HCT116 (cell line): ENCODE results near the gene RLF. TPM values are rescaled to one million over a fixed set of nuclear protein-coding genes. Genes with fewer than 3 reads are reported as not detected.

Experiments
- ATAC-seq: fragments of 200-7000 bp; cut with Tn5 transposase; 2 replicates; pipeline ENCODE4 v1.9.1; 2020; ENCODE audit warnings: mild to moderate bottlenecking, moderate library complexity
- BruUV-seq: library from RNA; stranded (reverse); fragments of 400-500 nt; replicated peaks from 2 replicates; lab custom pipeline; 2021; lab: Mats Ljungman, UMichigan
- CTCF ChIA-PET: fragments of 300-600 bp; sonication (Branson Sonifier 250); formaldehyde crosslinking; loops from one replicate; lab custom pipeline; 2021; ENCODE audit warnings: antibody characterized with exemption; lab: Charles Lee
- POLR2A ChIA-PET: fragments of 300-600, 350-600 bp; sonication (Branson Sonifier 250); formaldehyde crosslinking; loops from one replicate; lab custom pipeline; 2021; ENCODE audit warnings: antibody characterized with exemption; lab: Charles Lee
- RAD21 ChIA-PET, 2 experiments: fragments of 300-600 bp; sonication (Branson Sonifier 250); formaldehyde crosslinking; loops; one replicate each; lab custom pipeline; 2023; ENCODE audit warnings: low total read pairs in 2 of 2; ENCODE audit not compliant: uncharacterized antibody in 2 of 2, unreplicated experiment in 2 of 2, low non-redundant PET in 1 of 2; lab: Charles Lee
- DNase-seq: peaks from one replicate; pipeline ENCODE4 v3.0.0-alpha.2; 2010; ENCODE audit warnings: low read depth, low spot score
- H2AFZ ChIP-seq: fragments of 200-600 bp; shearing (Covaris generic), sonication (generic); 2 replicates; pipeline ENCODE4 v1.6.1; 2017; ENCODE audit warnings: low read depth, mixed run types, mixed read lengths, antibody characterized with exemption, low read length; ENCODE audit not compliant: poor library complexity, severe bottlenecking
- H3K27ac ChIP-seq: 2 replicates; pipeline ENCODE4 v1.5.1; 2012; ENCODE audit warnings: low read depth, low read length
- H3K27me3 ChIP-seq: fragments of 200-600 bp; sonication (generic); 2 replicates; pipeline ENCODE4 v1.6.1; 2016; ENCODE audit warnings: mixed run types, low read length, mixed read lengths; ENCODE audit not compliant: insufficient read depth
- H3K36me3 ChIP-seq, 2 experiments: fragments of 200-500 bp in 1 of 2; fragments of 200-600 bp in 1 of 2; sonication (Bioruptor generic) in 1 of 2; sonication (generic) in 1 of 2; 2 replicates each; pipeline versions ENCODE4 v1.5.1 to v1.6.1; 2014 to 2016; ENCODE audit warnings: low read length in 2 of 2, inconsistent platforms in 1 of 2, mixed read lengths in 1 of 2, mixed run types in 1 of 2; ENCODE audit not compliant: insufficient read depth in 2 of 2, control insufficient read depth in 1 of 2
- H3K4me1 ChIP-seq, 2 experiments: fragments of 200-600 bp in 1 of 2; sonication (generic) in 1 of 2; 2 replicates each; pipeline versions ENCODE4 v1.5.1 to v1.6.1; 2012 to 2017; ENCODE audit warnings: low read length in 2 of 2, inconsistent platforms in 1 of 2, mild to moderate bottlenecking in 1 of 2, mixed read lengths in 1 of 2, mixed run types in 1 of 2, moderate library complexity in 1 of 2; ENCODE audit not compliant: insufficient read depth in 2 of 2, control insufficient read depth in 1 of 2
- H3K4me2 ChIP-seq: fragments of 200-600 bp; sonication (generic); 2 replicates; pipeline ENCODE4 v1.6.1; 2017; ENCODE audit warnings: mixed run types, low read length, mixed read lengths
- H3K4me3 ChIP-seq, 2 experiments: fragments of 200-600 bp in 1 of 2; sonication (generic) in 1 of 2; replicated peaks in 1 of 2; 2 replicates each; pipeline ENCODE4 v1.5.1; 2011 to 2016; ENCODE audit warnings: low read length in 2 of 2, control low read depth in 1 of 2, low read depth in 1 of 2, mild to moderate bottlenecking in 1 of 2, mixed read lengths in 1 of 2, mixed run types in 1 of 2
- H3K79me2 ChIP-seq: fragments of 200-600 bp; sonication (generic); 2 replicates; pipeline ENCODE4 v1.6.1; 2017; ENCODE audit warnings: mild to moderate bottlenecking, mixed run types, low read length, moderate library complexity, mixed read lengths; ENCODE audit not compliant: insufficient read depth
- H3K9ac ChIP-seq: fragments of 200-600 bp; sonication (generic); 2 replicates; pipeline ENCODE4 v1.6.1; 2016; ENCODE audit warnings: low read length, mixed read lengths
- H3K9me2 ChIP-seq: fragments of 200-600 bp; sonication (generic), shearing (Covaris generic); 2 replicates; pipeline ENCODE4 v1.6.1; 2017; ENCODE audit warnings: mixed run types, mild to moderate bottlenecking, moderate library complexity; ENCODE audit not compliant: insufficient read depth
- H3K9me3 ChIP-seq, 2 experiments: fragments of 200-500 bp in 1 of 2; fragments of 200-600 bp in 1 of 2; sonication (Bioruptor generic) in 1 of 2; sonication (generic) in 1 of 2; 2 replicates each; pipeline ENCODE4 v1.6.1; 2014 to 2017; ENCODE audit warnings: low read length in 2 of 2, mixed read lengths in 2 of 2, inconsistent platforms in 1 of 2, low read depth in 1 of 2, mild to moderate bottlenecking in 1 of 2, mixed run types in 1 of 2, moderate library complexity in 1 of 2; ENCODE audit not compliant: control insufficient read depth in 1 of 2, insufficient read depth in 1 of 2
- H4K20me1 ChIP-seq: fragments of 200-600 bp; sonication (generic), shearing (Covaris generic); 2 replicates; pipeline ENCODE4 v1.6.1; 2017; ENCODE audit warnings: mixed run types, mild to moderate bottlenecking, moderate library complexity; ENCODE audit not compliant: insufficient read depth
- CEBPB ChIP-seq: IDR thresholded peaks from 2 replicates; pipeline ENCODE4 v1.6.1; 2012; ENCODE audit warnings: low read depth
- EGR1 ChIP-seq: IDR thresholded peaks from 2 replicates; pipeline ENCODE4 v1.6.1; 2012; ENCODE audit warnings: low read depth
- ELF1 ChIP-seq: IDR thresholded peaks from 2 replicates; pipeline ENCODE4 v1.6.1; 2012; ENCODE audit warnings: low read depth, borderline replicate concordance
- EZH2 ChIP-seq: fragments of 200-600 bp; sonication (generic); IDR thresholded peaks from 2 replicates; pipeline ENCODE4 v1.6.1; 2017; ENCODE audit warnings: antibody characterized with exemption, mixed run types
- EZH2phosphoT487 ChIP-seq: fragments of 200-600 bp; IDR thresholded peaks from 2 replicates; pipeline ENCODE4 v1.6.1; 2018; ENCODE audit warnings: antibody characterized with exemption, borderline replicate concordance
- FOSL1 ChIP-seq: IDR thresholded peaks from 2 replicates; pipeline ENCODE4 v1.6.1; 2012; ENCODE audit warnings: low read depth
- JUND ChIP-seq: IDR thresholded peaks from 2 replicates; pipeline ENCODE4 v1.6.1; 2012
- POLR2A ChIP-seq: IDR thresholded peaks from 2 replicates; pipeline ENCODE4 v1.7.0; 2011; ENCODE audit warnings: borderline replicate concordance; ENCODE audit not compliant: insufficient read depth, insufficient read length; ENCODE audit errors: extremely low read depth
- RAD21 ChIP-seq: IDR thresholded peaks from 2 replicates; pipeline ENCODE4 v1.6.1; 2012; ENCODE audit warnings: low read depth, mild to moderate bottlenecking
- SRF ChIP-seq: IDR thresholded peaks from 2 replicates; pipeline ENCODE4 v1.6.1; 2012; ENCODE audit warnings: low read depth
- TCF7L2 ChIP-seq: IDR thresholded peaks from 2 replicates; pipeline ENCODE4 v1.7.0; 2011; ENCODE audit warnings: borderline replicate concordance, inconsistent platforms; ENCODE audit not compliant: insufficient read depth, insufficient read length; ENCODE audit errors: extremely low read depth
- YY1 ChIP-seq: IDR thresholded peaks from 2 replicates; pipeline ENCODE4 v1.6.1; 2011; ENCODE audit warnings: low read length, low read depth, moderate library complexity, mild to moderate bottlenecking; ENCODE audit not compliant: insufficient replicate concordance; ENCODE audit errors: extremely low read depth
- ZFX ChIP-seq: fragments of 450-650 bp; IDR thresholded peaks from 2 replicates; pipeline ENCODE4 v1.6.1; 2017
- ZNF274 ChIP-seq: fragments of 200-500 bp; sonication (Bioruptor generic); IDR thresholded peaks from 2 replicates; pipeline ENCODE4 v1.6.1; 2014; ENCODE audit warnings: mild to moderate bottlenecking, low read depth, low read length, inconsistent platforms
- intact Hi-C: fragments of 100-400 bp; cut with micrococcal nuclease; formaldehyde crosslinking; loops from 2 replicates; pipeline ENCODE4 v1.10.0; 2022
- total RNA-seq: library from RNA; stranded (reverse); gene quantifications from one replicate; pipeline ENCODE4 v1.2.1, GENCODE V29; 2021; ENCODE audit not compliant: unreplicated experiment
- TF ChIP-seq, protein P1 (sequence below): IDR thresholded peaks from 2 replicates; pipeline ENCODE4 v1.6.1; 2012
- TF ChIP-seq, protein P2 (sequence below): IDR thresholded peaks from 2 replicates; pipeline ENCODE4 v1.6.1; 2012; ENCODE audit warnings: low read depth
- TF ChIP-seq, protein P3 (sequence below): IDR thresholded peaks from 2 replicates; pipeline ENCODE4 v1.6.1; 2012
- TF ChIP-seq, protein P4 (sequence below), 3 experiments: fragments of 200-600 bp in 1 of 3; sonication (generic) in 1 of 3; IDR thresholded peaks in 2 of 3; conservative IDR thresholded peaks in 1 of 3; 2 replicates each; pipeline ENCODE4 v1.5.1; 2012 to 2017; ENCODE audit warnings: low read depth in 2 of 3, low read length in 2 of 3, antibody characterized with exemption in 1 of 3, borderline replicate concordance in 1 of 3, control low read depth in 1 of 3, mild to moderate bottlenecking in 1 of 3, mixed read lengths in 1 of 3, mixed run types in 1 of 3, moderate library complexity in 1 of 3; ENCODE audit not compliant: insufficient read depth in 1 of 3
- TF ChIP-seq, protein P5 (sequence below): IDR thresholded peaks from 2 replicates; pipeline ENCODE4 v1.6.1; 2011; ENCODE audit warnings: mild to moderate bottlenecking, low read length, moderate library complexity; ENCODE audit not compliant: insufficient replicate concordance; ENCODE audit errors: extremely low read depth

RLF gene
- total RNA-seq, 1 experiment from 2014 or later, result 20.5 TPM

DNA sequence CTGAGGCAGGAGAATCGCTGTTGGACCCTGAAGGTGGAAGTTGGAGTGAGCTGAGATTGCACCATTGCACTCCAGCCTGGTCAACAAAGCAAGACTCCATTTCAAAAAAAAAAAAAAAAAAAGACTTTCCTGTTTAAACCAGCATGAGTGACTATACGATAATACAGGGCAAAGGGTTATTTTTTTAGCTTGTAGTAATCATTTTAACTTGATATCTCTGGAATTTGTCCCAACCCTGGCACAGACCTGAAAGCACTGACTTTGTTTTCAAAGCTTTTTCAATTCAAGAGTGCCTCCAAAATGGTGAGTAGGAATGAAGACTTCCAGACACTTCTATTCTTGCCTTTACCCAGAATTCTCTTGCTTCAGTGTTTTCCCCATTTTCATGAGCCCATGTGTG is 82.2 kb downstream of the RLF start:
- Histone ChIP-seq H3K9ac (no peak overlapping the region), H3K4me3 (no peak overlapping the region), H3K9me2 (no peaks in the 10 kb centered on the region), H3K36me3 (peaks cover 0 to under 1% of the 10 kb centered on the region in 2 experiments; a peak in 1 of 4 replicates), H3K79me2 (no peaks in the 10 kb centered on the region), H2AFZ (no peak overlapping the region), H3K27me3 (no peaks in the 10 kb centered on the region), H3K4me2 (no peak overlapping the region), H4K20me1 (no peaks in the 10 kb centered on the region), H3K27ac (no peak overlapping the region), H3K9me3 (no peaks in the 10 kb centered on the region), H3K4me1 (peaks cover 18 to 50% of the 10 kb centered on the region in 2 experiments)
- intact Hi-C loops, result no loop called here
- POLR2A ChIA-PET, result no interaction called here
- TSS peak; percentile 22 for BruUV-seq
- TF ChIP-seq ELF1 (no peak), EZH2phosphoT487 (no peak), EZH2 (no peak), CEBPB (no peak), JUND (no peak), SRF (no peak), YY1 (no peak), TCF7L2 (no peak), EGR1 (no peak), RAD21 (no peak), POLR2A (no peak), FOSL1 (no peak), ZNF274 (no peak), ZFX (no peak)
- TF ChIP-seq, protein P1, sequence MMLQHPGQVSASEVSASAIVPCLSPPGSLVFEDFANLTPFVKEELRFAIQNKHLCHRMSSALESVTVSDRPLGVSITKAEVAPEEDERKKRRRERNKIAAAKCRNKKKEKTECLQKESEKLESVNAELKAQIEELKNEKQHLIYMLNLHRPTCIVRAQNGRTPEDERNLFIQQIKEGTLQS, result no peak
- TF ChIP-seq, protein P2, sequence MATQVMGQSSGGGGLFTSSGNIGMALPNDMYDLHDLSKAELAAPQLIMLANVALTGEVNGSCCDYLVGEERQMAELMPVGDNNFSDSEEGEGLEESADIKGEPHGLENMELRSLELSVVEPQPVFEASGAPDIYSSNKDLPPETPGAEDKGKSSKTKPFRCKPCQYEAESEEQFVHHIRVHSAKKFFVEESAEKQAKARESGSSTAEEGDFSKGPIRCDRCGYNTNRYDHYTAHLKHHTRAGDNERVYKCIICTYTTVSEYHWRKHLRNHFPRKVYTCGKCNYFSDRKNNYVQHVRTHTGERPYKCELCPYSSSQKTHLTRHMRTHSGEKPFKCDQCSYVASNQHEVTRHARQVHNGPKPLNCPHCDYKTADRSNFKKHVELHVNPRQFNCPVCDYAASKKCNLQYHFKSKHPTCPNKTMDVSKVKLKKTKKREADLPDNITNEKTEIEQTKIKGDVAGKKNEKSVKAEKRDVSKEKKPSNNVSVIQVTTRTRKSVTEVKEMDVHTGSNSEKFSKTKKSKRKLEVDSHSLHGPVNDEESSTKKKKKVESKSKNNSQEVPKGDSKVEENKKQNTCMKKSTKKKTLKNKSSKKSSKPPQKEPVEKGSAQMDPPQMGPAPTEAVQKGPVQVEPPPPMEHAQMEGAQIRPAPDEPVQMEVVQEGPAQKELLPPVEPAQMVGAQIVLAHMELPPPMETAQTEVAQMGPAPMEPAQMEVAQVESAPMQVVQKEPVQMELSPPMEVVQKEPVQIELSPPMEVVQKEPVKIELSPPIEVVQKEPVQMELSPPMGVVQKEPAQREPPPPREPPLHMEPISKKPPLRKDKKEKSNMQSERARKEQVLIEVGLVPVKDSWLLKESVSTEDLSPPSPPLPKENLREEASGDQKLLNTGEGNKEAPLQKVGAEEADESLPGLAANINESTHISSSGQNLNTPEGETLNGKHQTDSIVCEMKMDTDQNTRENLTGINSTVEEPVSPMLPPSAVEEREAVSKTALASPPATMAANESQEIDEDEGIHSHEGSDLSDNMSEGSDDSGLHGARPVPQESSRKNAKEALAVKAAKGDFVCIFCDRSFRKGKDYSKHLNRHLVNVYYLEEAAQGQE, result no peak
- TF ChIP-seq, protein P3, sequence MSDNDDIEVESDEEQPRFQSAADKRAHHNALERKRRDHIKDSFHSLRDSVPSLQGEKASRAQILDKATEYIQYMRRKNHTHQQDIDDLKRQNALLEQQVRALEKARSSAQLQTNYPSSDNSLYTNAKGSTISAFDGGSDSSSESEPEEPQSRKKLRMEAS, result no peak
- TF ChIP-seq, protein P4, sequence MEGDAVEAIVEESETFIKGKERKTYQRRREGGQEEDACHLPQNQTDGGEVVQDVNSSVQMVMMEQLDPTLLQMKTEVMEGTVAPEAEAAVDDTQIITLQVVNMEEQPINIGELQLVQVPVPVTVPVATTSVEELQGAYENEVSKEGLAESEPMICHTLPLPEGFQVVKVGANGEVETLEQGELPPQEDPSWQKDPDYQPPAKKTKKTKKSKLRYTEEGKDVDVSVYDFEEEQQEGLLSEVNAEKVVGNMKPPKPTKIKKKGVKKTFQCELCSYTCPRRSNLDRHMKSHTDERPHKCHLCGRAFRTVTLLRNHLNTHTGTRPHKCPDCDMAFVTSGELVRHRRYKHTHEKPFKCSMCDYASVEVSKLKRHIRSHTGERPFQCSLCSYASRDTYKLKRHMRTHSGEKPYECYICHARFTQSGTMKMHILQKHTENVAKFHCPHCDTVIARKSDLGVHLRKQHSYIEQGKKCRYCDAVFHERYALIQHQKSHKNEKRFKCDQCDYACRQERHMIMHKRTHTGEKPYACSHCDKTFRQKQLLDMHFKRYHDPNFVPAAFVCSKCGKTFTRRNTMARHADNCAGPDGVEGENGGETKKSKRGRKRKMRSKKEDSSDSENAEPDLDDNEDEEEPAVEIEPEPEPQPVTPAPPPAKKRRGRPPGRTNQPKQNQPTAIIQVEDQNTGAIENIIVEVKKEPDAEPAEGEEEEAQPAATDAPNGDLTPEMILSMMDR (IDR thresholded peaks at IDR 0.05 in 2 of 3, conservative IDR thresholded peaks at IDR 0.05 in 1 of 3; ENCODE audit: borderline replicate concordance in 1 of 3, insufficient read depth in 1 of 3, low read depth in 2 of 3, low read length in 2 of 3), result no peak
- TF ChIP-seq, protein P5, sequence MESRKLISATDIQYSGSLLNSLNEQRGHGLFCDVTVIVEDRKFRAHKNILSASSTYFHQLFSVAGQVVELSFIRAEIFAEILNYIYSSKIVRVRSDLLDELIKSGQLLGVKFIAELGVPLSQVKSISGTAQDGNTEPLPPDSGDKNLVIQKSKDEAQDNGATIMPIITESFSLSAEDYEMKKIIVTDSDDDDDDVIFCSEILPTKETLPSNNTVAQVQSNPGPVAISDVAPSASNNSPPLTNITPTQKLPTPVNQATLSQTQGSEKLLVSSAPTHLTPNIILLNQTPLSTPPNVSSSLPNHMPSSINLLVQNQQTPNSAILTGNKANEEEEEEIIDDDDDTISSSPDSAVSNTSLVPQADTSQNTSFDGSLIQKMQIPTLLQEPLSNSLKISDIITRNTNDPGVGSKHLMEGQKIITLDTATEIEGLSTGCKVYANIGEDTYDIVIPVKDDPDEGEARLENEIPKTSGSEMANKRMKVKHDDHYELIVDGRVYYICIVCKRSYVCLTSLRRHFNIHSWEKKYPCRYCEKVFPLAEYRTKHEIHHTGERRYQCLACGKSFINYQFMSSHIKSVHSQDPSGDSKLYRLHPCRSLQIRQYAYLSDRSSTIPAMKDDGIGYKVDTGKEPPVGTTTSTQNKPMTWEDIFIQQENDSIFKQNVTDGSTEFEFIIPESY, result no peak
- RAD21 ChIA-PET, result no interaction called here
- ATAC-seq (no peak), DNase-seq (no peak)
- CTCF ChIA-PET, result interaction anchor here (0.6 kb wide), 1 partner anchor 79 kb away, joined by 3 read pairs; no protein-coding TSS in a partner anchor
